IPS DF 19.7 (cell line): ENCODE data around the gene FCHSD2.
"Not testable (repeated sequence)": the region's sequence is repeated elsewhere in the genome, so short reads cannot be mapped to it uniquely, and the experiment has no call there.

Experiments
- DNase-seq: peaks from one replicate; pipeline ENCODE4 v3.0.0-alpha.2; 2013; ENCODE audit warnings: low read depth, low spot score

Gene FCHSD2

GRCh38 chr11:72824020-72824419, 318.1 kb downstream of the FCHSD2 start:
- DNase-seq: no peak

- DNase-seq: no peak
Measured at GRCh38 chr11:72823105-72823804, 318.9 kb downstream of the FCHSD2 start.

- no peak for DNase-seq
Measured at GRCh38 chr11:72821920-72822799, 320.0 kb downstream of the FCHSD2 start.

- DNase-seq: no peak
Measured at GRCh38 chr11:72821221-72821919, 320.7 kb downstream of the FCHSD2 start.

GRCh38 chr11:72820439-72821139, 321.5 kb downstream of the FCHSD2 start:
- no peak for DNase-seq

- DNase-seq: no peak
Measured at GRCh38 chr11:72818971-72819370, 323.1 kb downstream of the FCHSD2 start.

GRCh38 chr11:72817966-72818365, 324.2 kb downstream of the FCHSD2 start:
- no peak for DNase-seq

- no peak for DNase-seq
Measured at GRCh38 chr11:72816404-72816990, 325.6 kb downstream of the FCHSD2 start.

GRCh38 chr11:72815110-72815618, 327.0 kb downstream of the FCHSD2 start:
- DNase-seq: no peak

- DNase-seq: no peak
Measured at GRCh38 chr11:72814286-72815109, 327.6 kb downstream of the FCHSD2 start, which contains the start of gene ATG16L2. ATG16L2 (plus strand) TSS chr11:72814411; CDS start chr11:72814446, 35 bp downstream.

GRCh38 chr11:72813740-72814285, 328.3 kb downstream of the FCHSD2 start:
- DNase-seq: no peak

GRCh38 chr11:72812967-72813739, 329.0 kb downstream of the FCHSD2 start:
- DNase-seq: no peak

GRCh38 chr11:72812604-72812966, 329.5 kb downstream of the FCHSD2 start:
- DNase-seq: no peak

GRCh38 chr11:72811686-72812085, 330.4 kb downstream of the FCHSD2 start:
- DNase-seq: not testable (repeated sequence)

GRCh38 chr11:72808331-72808798, 333.8 kb downstream of the FCHSD2 start:
- no peak for DNase-seq

- DNase-seq: no peak
Measured at GRCh38 chr11:72807792-72808191, 334.3 kb downstream of the FCHSD2 start.

- DNase-seq: no peak
Measured at GRCh38 chr11:72807021-72807693, 335.0 kb downstream of the FCHSD2 start.

- DNase-seq: not testable (repeated sequence)
Measured at GRCh38 chr11:72806378-72806777, 335.7 kb downstream of the FCHSD2 start.
